ENCODE results near the gene RMI1. TPM values are rescaled to one million over a fixed set of nuclear protein-coding genes. Genes with fewer than 3 reads are reported as not detected.

Gene RMI1
- total and polyA plus RNA-seq, 10 of the 15 experiments (the other 5 are each of a cell fraction or from before 2014, with no cell fraction given): 3.6 to 34.1 (median 16.1) TPM

GRCh38 chr9:83979812-83980394 is 702 bp upstream of the RMI1 start, which contains the start of gene HNRNPK (continued):
- TF ChIP-seq ZNF687 (IDR thresholded peaks at IDR 0.05) (no peak), STAT3 (IDR thresholded peaks at IDR 0.05; ENCODE audit: low read depth, low read length) (no peak), ATF7 (IDR thresholded peaks at IDR 0.05; ENCODE audit: low read depth) (no peak), ELK1 (IDR thresholded peaks at IDR 0.05; ENCODE audit: low read depth, low read length) (no peak), SMARCA5 (IDR thresholded peaks at IDR 0.05) (0 out of 2 replicates have a peak, but pooled peaks have one; percentile 3), BCLAF1 (IDR thresholded peaks at IDR 0.05) (no peak), USF1 (IDR thresholded peaks at IDR 0.05; ENCODE audit: borderline replicate concordance, extremely low read length, insufficient read depth, low read depth, low read length) (no peak), PAX5 (IDR thresholded peaks at IDR 0.05; ENCODE audit: borderline replicate concordance, low read depth, low read length) (no peak), FOXK2 (IDR thresholded peaks at IDR 0.05) (no peak), MTA3 (IDR thresholded peaks at IDR 0.05; ENCODE audit: borderline replicate concordance, low read length) (no peak; the same call in 1 of the 2 replicates), CUX1 (IDR thresholded peaks at IDR 0.05; ENCODE audit: insufficient replicate concordance, low read depth, low read length) (no peak), PBX3 (IDR thresholded peaks at IDR 0.05; ENCODE audit: insufficient replicate concordance, low read depth, low read length) (peak; percentile 99), ZBED1 (IDR thresholded peaks at IDR 0.05; ENCODE audit: borderline replicate concordance) (no peak), ZSCAN29 (IDR thresholded peaks at IDR 0.05) (no peak)
